Keratinocyte (primary cell): ENCODE results near the gene MAN2C1.

ENCODE experiments used
- EZH2 ChIP-seq: IDR thresholded peaks from one replicate; pipeline ENCODE4 v1.6.1; 2012; ENCODE audit warnings: inconsistent platforms, mild to moderate bottlenecking, low read length, moderate library complexity
- TF ChIP-seq, protein P1 (sequence below), 3 experiments: IDR thresholded peaks in 1 of 3; conservative IDR thresholded peaks in 1 of 3; optimal IDR thresholded peaks in 1 of 3; 2 replicates in 2 of 3; 3 replicates in 1 of 3; pipeline versions ENCODE3 to v1.5.1; 2011; ENCODE audit warnings: low read length in 3 of 3, mild to moderate bottlenecking in 3 of 3, moderate library complexity in 2 of 3, control low read depth in 1 of 3, inconsistent platforms in 1 of 3; ENCODE audit not compliant: insufficient read depth in 2 of 3; ENCODE audit errors: extremely low read depth in 1 of 3

DNA sequence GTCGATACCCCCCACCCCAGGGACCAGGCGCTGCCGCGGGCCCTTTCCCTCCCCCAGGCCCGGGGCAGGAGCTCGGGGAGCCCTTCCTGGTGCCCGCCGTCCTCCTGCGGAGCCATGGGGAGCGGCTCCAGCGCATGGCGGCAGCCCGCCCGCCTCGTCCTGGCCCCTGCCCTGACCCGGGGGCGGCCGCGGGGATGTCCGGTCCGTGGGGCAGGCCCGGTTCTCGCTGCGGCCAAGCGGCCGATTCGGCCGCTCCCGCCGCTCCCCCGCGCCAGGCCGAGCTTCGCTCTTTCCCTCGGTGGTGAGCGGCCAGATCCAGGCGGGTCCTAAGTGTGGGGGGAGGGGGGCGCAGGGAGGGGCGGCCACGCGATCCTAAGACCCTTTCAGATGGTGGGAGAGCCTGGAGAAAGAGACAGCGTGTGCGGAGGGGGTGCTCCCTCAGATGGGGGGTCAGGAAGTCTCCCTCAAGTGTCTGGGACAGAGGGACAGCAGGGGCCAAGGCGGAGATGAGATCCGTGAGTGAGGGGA lies 20.3 kb downstream of the MAN2C1 start:
- TF ChIP-seq, protein P1, sequence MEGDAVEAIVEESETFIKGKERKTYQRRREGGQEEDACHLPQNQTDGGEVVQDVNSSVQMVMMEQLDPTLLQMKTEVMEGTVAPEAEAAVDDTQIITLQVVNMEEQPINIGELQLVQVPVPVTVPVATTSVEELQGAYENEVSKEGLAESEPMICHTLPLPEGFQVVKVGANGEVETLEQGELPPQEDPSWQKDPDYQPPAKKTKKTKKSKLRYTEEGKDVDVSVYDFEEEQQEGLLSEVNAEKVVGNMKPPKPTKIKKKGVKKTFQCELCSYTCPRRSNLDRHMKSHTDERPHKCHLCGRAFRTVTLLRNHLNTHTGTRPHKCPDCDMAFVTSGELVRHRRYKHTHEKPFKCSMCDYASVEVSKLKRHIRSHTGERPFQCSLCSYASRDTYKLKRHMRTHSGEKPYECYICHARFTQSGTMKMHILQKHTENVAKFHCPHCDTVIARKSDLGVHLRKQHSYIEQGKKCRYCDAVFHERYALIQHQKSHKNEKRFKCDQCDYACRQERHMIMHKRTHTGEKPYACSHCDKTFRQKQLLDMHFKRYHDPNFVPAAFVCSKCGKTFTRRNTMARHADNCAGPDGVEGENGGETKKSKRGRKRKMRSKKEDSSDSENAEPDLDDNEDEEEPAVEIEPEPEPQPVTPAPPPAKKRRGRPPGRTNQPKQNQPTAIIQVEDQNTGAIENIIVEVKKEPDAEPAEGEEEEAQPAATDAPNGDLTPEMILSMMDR (optimal IDR thresholded peaks at IDR 0.05 in 1 of 3, IDR thresholded peaks at IDR 0.05 in 1 of 3, conservative IDR thresholded peaks at IDR 0.05 in 1 of 3; ENCODE audit: extremely low read depth in 1 of 3, insufficient read depth in 2 of 3, low read length in 3 of 3) = no peak
- no peak for TF ChIP-seq EZH2
